ENCODE data around the gene PTPN2. TPM values are rescaled to one million over a fixed set of nuclear protein-coding genes. Genes with fewer than 3 reads are reported as not detected.

The PTPN2 gene
- total RNA-seq, 4 donors from 2014 or later, result 17.0 to 20.0 (median 17.5) TPM

DNA sequence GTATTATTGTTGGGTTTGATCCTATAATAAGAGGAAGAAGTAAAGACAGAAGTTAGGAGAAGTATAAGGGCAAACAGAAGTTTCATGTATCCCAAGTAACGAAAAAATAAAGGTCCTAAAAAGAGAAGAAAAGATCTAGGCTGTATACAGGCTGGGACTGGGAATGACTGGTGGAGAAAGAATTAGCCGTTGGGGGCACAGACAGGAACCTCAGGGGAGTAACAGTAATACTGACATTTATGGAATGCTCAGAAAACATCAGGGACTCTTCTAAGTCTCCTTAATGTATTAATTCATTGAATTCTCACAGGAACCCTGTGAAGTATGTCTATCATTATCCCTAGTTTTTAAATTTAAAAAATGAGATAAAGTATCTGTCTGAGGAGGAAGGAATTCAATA is 67.6 kb downstream of the PTPN2 start:
- ATAC-seq, result no peak

DNA sequence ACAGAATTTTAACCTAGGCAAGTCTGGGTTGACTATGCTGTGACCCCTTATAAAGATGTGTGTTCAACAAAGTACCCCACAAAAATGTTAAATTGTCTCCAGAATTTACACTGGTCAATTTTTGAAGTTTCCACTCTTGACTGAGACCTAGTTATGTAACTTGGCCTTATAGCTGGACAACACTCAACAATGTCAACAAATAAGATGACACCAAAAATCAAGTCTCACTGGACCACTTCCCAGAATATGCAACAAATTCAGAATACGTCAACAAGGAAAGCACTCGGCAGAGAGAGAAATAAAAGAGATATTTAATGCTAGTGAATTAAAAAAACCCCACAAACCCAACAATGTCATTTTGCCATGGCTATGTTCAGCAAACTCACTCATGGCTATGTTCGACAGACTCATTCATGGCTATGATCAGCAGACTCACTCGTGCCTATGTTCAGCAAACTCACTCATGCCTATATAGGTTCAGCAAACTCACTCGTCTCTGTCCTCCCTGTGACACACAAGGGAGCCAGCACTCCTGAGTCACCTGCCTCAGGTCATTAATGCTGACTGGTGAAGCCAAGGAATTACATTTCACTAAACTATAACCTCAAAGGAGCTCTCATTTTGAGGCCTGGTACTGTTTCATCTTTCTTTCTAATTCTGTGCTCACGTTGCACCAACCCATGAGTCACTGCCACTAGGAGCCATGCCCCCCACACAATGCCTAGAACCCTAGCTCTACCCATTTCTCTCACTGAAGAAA is 72.7 kb downstream of the PTPN2 start:
- DNase-seq (no peak), ATAC-seq (no peak)
- H3K27me3 ChIP-seq, result no peaks in the 10 kb centered on the region
- no peak for TF ChIP-seq POLR2A (IDR thresholded peaks at IDR 0.05)
- TF ChIP-seq, protein P1, sequence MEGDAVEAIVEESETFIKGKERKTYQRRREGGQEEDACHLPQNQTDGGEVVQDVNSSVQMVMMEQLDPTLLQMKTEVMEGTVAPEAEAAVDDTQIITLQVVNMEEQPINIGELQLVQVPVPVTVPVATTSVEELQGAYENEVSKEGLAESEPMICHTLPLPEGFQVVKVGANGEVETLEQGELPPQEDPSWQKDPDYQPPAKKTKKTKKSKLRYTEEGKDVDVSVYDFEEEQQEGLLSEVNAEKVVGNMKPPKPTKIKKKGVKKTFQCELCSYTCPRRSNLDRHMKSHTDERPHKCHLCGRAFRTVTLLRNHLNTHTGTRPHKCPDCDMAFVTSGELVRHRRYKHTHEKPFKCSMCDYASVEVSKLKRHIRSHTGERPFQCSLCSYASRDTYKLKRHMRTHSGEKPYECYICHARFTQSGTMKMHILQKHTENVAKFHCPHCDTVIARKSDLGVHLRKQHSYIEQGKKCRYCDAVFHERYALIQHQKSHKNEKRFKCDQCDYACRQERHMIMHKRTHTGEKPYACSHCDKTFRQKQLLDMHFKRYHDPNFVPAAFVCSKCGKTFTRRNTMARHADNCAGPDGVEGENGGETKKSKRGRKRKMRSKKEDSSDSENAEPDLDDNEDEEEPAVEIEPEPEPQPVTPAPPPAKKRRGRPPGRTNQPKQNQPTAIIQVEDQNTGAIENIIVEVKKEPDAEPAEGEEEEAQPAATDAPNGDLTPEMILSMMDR (IDR thresholded peaks at IDR 0.05 in 4 of 5, conservative IDR thresholded peaks at IDR 0.05 in 1 of 5), result no peak
- intact Hi-C loops (cut with DNase I; ENCODE audit: low total_unique reads) (no loop called here), in situ Hi-C loops (cut with MboI; ENCODE audit: low sequenced_read_pairs in 4 of 4) (no loop called here)
- H3K4me1 ChIP-seq, result peaks cover 0 to 3% of the 10 kb centered on the region in 2 donors
- no peak overlapping the region for H3K4me3 ChIP-seq
- no peaks in the 10 kb centered on the region for H3K9me3 ChIP-seq
- peaks cover 0 to 34% of the 10 kb centered on the region in 2 donors for H3K36me3 ChIP-seq
- H3K27ac ChIP-seq, result no peak overlapping the region

More for the DNA sequence above, 67.6 kb downstream of the PTPN2 start:
- no peaks in the 10 kb centered on the region for H3K4me1 ChIP-seq
- no peak overlapping the region for H3K27ac ChIP-seq
- no peak for DNase-seq
- no peak overlapping the region for H3K4me3 ChIP-seq
- in situ Hi-C loops (cut with MboI; ENCODE audit: low sequenced_read_pairs in 4 of 4), result no loop called here
- H3K27me3 ChIP-seq, result no peaks in the 10 kb centered on the region
- H3K9me3 ChIP-seq, result no peaks in the 10 kb centered on the region
- peaks cover 0 to 42% of the 10 kb centered on the region in 2 donors for H3K36me3 ChIP-seq
- no peak for TF ChIP-seq POLR2A (IDR thresholded peaks at IDR 0.05)
- TF ChIP-seq, protein P1 (IDR thresholded peaks at IDR 0.05 in 4 of 5, conservative IDR thresholded peaks at IDR 0.05 in 1 of 5), result no peak
- intact Hi-C loops (cut with DNase I; ENCODE audit: low total_unique reads), result no loop called here

DNA sequence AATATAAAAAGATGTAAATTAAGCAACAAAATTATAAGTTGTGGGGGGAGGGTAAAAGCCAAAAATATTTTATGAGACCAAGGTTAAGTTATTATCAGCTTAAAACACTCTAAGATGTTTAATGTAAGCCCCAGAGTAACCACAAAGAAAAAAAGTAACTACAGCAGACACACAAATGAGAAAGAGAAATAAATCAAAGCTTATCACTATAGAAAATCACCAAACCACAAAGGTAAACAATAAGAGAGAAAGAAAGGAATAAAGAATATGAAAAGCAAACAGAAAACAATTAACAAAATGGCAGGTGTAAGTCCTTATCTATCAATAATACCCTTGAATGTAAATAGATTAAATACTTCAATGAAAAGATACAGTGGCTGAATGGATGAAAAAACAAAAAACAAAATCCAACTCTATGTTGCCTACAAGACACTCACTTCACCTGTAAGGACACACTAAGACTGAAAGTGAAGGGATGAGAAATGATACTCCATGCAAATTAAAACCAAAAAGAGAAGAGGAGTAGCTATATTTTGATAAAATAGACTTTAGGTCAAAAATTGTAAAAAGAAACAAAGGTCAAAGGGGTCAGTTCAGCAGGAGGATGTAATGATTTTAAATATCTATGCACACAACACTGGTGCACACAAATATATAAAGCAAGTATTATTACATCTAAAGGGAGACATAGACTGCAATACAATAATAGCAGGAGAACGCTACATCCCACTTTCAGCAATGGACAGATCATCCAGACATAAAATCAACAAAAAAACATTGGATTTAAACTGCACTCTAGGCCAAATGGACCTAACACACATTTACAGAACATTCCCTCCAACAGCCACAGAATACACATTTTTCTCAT is 80.7 kb downstream of the PTPN2 start:
- Histone ChIP-seq H3K27me3 (no peaks in the 10 kb centered on the region), H3K36me3 (peaks cover 0 to 32% of the 10 kb centered on the region in 2 donors), H3K27ac (no peak overlapping the region), H3K4me3 (no peak overlapping the region), H3K4me1 (no peaks in the 10 kb centered on the region), H3K9me3 (no peaks in the 10 kb centered on the region)
- ATAC-seq (no peak), DNase-seq (no peak)
- TF ChIP-seq, protein P1 (IDR thresholded peaks at IDR 0.05 in 4 of 5, conservative IDR thresholded peaks at IDR 0.05 in 1 of 5), result no peak
- no peak for TF ChIP-seq POLR2A (IDR thresholded peaks at IDR 0.05)
- intact Hi-C loops (cut with DNase I; ENCODE audit: low total_unique reads) (no loop called here), in situ Hi-C loops (cut with MboI; ENCODE audit: low sequenced_read_pairs in 4 of 4) (no loop called here)

DNA sequence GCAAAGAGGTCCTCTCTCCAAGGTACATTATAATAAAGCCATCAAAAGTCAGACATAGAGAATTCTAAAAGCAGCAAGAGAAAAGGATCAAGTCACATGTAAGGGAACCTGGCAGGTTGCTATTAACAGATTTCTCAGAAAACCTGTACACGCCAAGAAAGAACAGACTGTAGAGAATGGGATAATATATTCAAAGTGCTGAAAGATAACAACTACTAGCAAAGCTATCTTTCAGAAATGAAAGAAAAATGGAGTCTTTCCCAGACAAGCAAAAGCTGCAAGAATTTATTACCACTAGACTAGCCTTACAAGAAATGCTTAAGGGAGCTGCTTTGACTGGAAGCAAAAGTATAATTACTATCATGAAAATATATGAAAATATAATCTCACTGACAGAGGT is 81.5 kb downstream of the PTPN2 start:
- H3K36me3 ChIP-seq, result peaks cover 0 to 39% of the 10 kb centered on the region in 2 donors
- TF ChIP-seq POLR2A (IDR thresholded peaks at IDR 0.05), result no peak
- TF ChIP-seq, protein P1 (IDR thresholded peaks at IDR 0.05 in 4 of 5, conservative IDR thresholded peaks at IDR 0.05 in 1 of 5), result no peak

More for the DNA sequence above, 81.5 kb downstream of the PTPN2 start:
- Histone ChIP-seq H3K9me3 (no peaks in the 10 kb centered on the region), H3K27ac (no peak overlapping the region), H3K4me3 (no peak overlapping the region), H3K27me3 (no peaks in the 10 kb centered on the region), H3K4me1 (no peaks in the 10 kb centered on the region)
- intact Hi-C loops (cut with DNase I; ENCODE audit: low total_unique reads), result no loop called here
- ATAC-seq, result no peak
- no peak for DNase-seq
- in situ Hi-C loops (cut with MboI; ENCODE audit: low sequenced_read_pairs in 4 of 4), result no loop called here
